CD4-positive, alpha-beta memory T cell (primary cell): ENCODE data around the gene CNTN1. TPM values are rescaled to one million over a fixed set of nuclear protein-coding genes. Genes with fewer than 3 reads are reported as not detected.

Experiments
- CTCF ChIA-PET: fragments of 350-600 bp; sonication (Branson Sonifier 250); formaldehyde crosslinking; loops from one replicate; lab custom pipeline; 2021; ENCODE audit warnings: inconsistent platforms; ENCODE audit not compliant: partially characterized antibody; lab: Charles Lee
- POLR2A ChIA-PET: fragments of 350-600 bp; sonication (Branson Sonifier 250); formaldehyde crosslinking; loops from one replicate; lab custom pipeline; 2021; ENCODE audit not compliant: partially characterized antibody; lab: Charles Lee
- DNase-seq, 5 donors: peaks; one replicate each; pipeline versions ENCODE4 v3.0.0 to v3.0.0-alpha.2; 2020 to 2022; ENCODE audit warnings: mixed read lengths in 1 of 5
- H3K27ac ChIP-seq: one replicate; pipeline ENCODE4 v1.7.0; 2013; ENCODE audit warnings: low read depth, low read length
- H3K27me3 ChIP-seq: 2 replicates; pipeline ENCODE4 v1.7.0; 2013; ENCODE audit warnings: mild to moderate bottlenecking, low read length, moderate library complexity; ENCODE audit not compliant: insufficient read depth
- H3K36me3 ChIP-seq: 2 replicates; pipeline ENCODE4 v1.7.0; 2013; ENCODE audit warnings: mild to moderate bottlenecking, low read length, moderate library complexity; ENCODE audit not compliant: insufficient read depth
- H3K4me1 ChIP-seq: 2 replicates; pipeline ENCODE4 v1.7.0; 2013; ENCODE audit warnings: mild to moderate bottlenecking, low read length, moderate library complexity; ENCODE audit not compliant: insufficient read depth
- H3K4me3 ChIP-seq, 2 donors: one replicate each; pipeline ENCODE4 v1.7.0; 2013; ENCODE audit warnings: low read length in 2 of 2, mild to moderate bottlenecking in 1 of 2
- H3K9me3 ChIP-seq, 2 donors: one replicate each; pipeline ENCODE4 v1.7.0; 2013; ENCODE audit warnings: low read length in 2 of 2, control low read depth in 1 of 2; ENCODE audit not compliant: control insufficient read depth in 1 of 2
- H3K27ac Mint-ChIP-seq, 7 donors: one replicate each; pipeline ENCODE4 v1.8.0; 2020 to 2021; ENCODE audit warnings: mixed read lengths in 7 of 7, mild to moderate bottlenecking in 6 of 7, inconsistent platforms in 3 of 7, moderate library complexity in 3 of 7
- H3K27me3 Mint-ChIP-seq, 2 donors: one replicate each; pipeline ENCODE4 v1.8.0; 2020 to 2021; ENCODE audit warnings: mixed read lengths in 2 of 2
- H3K36me3 Mint-ChIP-seq, 2 donors: one replicate each; pipeline ENCODE4 v1.8.0; 2020 to 2021; ENCODE audit warnings: mixed read lengths in 2 of 2, inconsistent platforms in 1 of 2, mild to moderate bottlenecking in 1 of 2
- H3K4me1 Mint-ChIP-seq, 4 donors: one replicate each; pipeline ENCODE4 v1.8.0; 2020 to 2021; ENCODE audit warnings: mixed read lengths in 4 of 4, mild to moderate bottlenecking in 1 of 4
- H3K4me3 Mint-ChIP-seq, 8 donors: one replicate each; pipeline ENCODE4 v1.8.0; 2020 to 2021; ENCODE audit warnings: mixed read lengths in 8 of 8, mild to moderate bottlenecking in 7 of 8, moderate library complexity in 6 of 8, inconsistent platforms in 3 of 8
- H3K9me3 Mint-ChIP-seq, 8 donors: one replicate each; pipeline ENCODE4 v1.8.0; 2020 to 2021; ENCODE audit warnings: mixed read lengths in 8 of 8, mild to moderate bottlenecking in 5 of 8, inconsistent platforms in 3 of 8, moderate library complexity in 1 of 8
- intact Hi-C: fragments of 100-400 bp; cut with micrococcal nuclease; formaldehyde crosslinking; loops from one replicate; pipeline ENCODE4 v1.15.1; 2023
- polyA plus RNA-seq, 2 donors: library from polyadenylated mRNA; unstranded; fragments of 300-500 nt; fragmentation: Illumina TruSeq; gene quantifications; one replicate each; pipeline ENCODE4 v1.2.3, GENCODE V29; 2021
- total RNA-seq, 2 experiments: library from RNA; stranded (reverse); gene quantifications; one replicate each; pipeline ENCODE4 v1.2.3, GENCODE V29; 2021

Gene CNTN1
- not detected for total RNA-seq
- not detected for polyA plus RNA-seq

DNA sequence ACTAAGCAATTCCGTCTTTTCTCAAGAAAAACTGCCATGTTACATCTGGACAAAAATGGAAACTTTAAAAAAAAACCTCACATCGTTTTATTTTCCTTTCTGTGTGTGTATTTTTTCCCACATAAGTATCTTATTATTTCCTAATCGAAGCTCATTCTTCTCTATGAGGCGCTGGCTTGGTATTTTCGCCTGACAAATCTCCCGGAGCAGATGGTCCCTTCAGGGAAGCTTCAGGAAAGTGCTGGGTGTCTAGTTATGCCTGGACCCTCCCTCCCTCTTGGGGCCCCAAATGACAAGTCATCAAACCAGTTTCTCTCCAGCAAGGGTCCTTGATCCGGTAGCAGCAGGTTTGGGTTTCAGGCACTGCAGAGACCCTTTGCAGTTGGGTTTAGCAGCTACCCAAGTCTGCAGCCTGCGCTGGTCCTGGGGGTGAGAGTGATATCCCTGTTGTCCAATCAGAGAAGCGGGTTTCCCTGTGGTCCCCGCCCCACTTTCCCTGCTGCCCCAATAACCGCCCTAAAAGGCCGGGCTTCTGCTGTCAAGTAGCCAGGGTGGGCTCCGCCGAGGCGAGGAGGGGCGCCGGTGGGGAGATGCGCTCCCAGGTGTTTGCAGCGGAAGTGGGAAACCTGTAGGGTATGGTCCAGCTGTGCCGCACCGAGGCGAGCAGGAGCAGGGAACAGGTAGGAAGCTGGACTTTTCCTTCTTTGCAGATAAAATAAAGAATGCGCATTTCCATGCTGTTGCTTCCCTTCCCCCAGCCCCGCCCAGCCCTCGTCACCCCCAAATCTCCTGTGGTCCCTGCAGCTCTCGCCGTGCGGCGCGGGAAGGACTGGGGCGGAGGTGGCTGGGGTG, at the start of gene CNTN1:
CNTN1 (plus strand) TSS at position 527 of the 852 bp plus-strand sequence.
- no peaks in the 10 kb centered on the region for H3K36me3 Mint-ChIP-seq
- ChIA-PET CTCF (no interaction called here), POLR2A (no interaction called here)
- Histone ChIP-seq H3K4me1 (no peaks in the 10 kb centered on the region), H3K4me3 (no peak within 1 kb of the TSS), H3K27me3 (peaks cover 4% of the 10 kb centered on the region), H3K9me3 (no peaks in the 10 kb centered on the region), H3K36me3 (no peaks in the 10 kb centered on the region), H3K27ac (no peak within 1 kb of the TSS)
- H3K4me3 Mint-ChIP-seq = no peak within 1 kb of the TSS
- DNase-seq = no peak
- peaks cover 5 to 13% of the 10 kb centered on the region in 2 donors for H3K27me3 Mint-ChIP-seq
- H3K4me1 Mint-ChIP-seq = no peaks in the 10 kb centered on the region
- peaks cover 0 to 14% (median 0%) of the 10 kb centered on the region in 8 donors for H3K9me3 Mint-ChIP-seq
- no peak within 1 kb of the TSS for H3K27ac Mint-ChIP-seq
- intact Hi-C loops = no loop called here

DNA sequence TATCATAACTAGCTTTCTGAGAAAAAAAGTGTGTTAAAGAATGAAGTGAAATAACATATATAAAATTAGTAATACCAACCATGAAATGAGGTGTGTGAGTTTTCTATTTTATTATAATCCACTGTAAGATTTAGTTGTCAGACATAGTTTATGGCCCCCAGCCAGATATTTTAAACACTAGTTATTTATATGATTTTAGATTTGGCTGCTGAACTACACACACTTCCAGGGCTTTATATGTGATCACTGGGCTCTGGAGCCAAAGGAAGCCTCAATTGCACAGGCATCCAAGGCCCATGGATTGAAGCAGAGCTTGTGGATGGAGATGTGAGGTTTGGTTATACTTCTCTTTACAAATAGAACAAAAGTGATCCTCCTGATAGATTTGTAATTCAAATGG, 48.7 kb upstream of the CNTN1 start:
- Histone ChIP-seq H3K36me3 (no peaks in the 10 kb centered on the region), H3K9me3 (no peaks in the 10 kb centered on the region), H3K4me3 (no peak overlapping the region), H3K4me1 (no peaks in the 10 kb centered on the region), H3K27ac (no peak overlapping the region), H3K27me3 (no peaks in the 10 kb centered on the region)
- CTCF ChIA-PET = no interaction called here
- no peak overlapping the region for H3K27ac Mint-ChIP-seq
- intact Hi-C loops = no loop called here
- H3K4me1 Mint-ChIP-seq = no peaks in the 10 kb centered on the region
- peaks cover 0 to 22% (median 9%) of the 10 kb centered on the region in 8 donors for H3K9me3 Mint-ChIP-seq
- no peaks in the 10 kb centered on the region for H3K27me3 Mint-ChIP-seq
- no peak overlapping the region for H3K4me3 Mint-ChIP-seq
- POLR2A ChIA-PET = no interaction called here
- H3K36me3 Mint-ChIP-seq = no peaks in the 10 kb centered on the region
- no peak for DNase-seq

DNA sequence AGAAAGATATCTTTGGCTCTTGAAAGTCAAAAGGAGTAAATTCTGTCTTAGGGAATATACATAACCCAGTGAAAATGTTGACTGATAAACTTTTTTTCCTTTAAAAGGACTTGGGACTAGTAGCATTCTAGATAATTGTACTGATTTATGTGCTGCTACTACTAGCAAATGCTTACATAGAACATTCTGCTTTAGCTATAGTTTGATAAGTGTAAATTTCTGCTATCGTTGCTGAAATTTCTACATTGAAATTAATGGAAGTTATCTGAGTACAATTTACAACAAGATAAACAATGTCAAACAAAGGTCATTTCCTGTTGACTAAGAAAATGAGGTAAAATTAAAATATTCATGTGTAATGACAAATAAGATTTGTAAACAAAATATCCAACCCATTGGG, 48.3 kb upstream of the CNTN1 start:
- ChIA-PET CTCF (no interaction called here), POLR2A (no interaction called here)
- H3K36me3 ChIP-seq = no peaks in the 10 kb centered on the region
- Mint-ChIP-seq H3K27me3 (no peaks in the 10 kb centered on the region), H3K36me3 (no peaks in the 10 kb centered on the region), H3K4me3 (no peak overlapping the region), H3K9me3 (peaks cover 0 to 21% (median 9%) of the 10 kb centered on the region in 8 donors), H3K4me1 (no peaks in the 10 kb centered on the region), H3K27ac (no peak overlapping the region)
- no peaks in the 10 kb centered on the region for H3K27me3 ChIP-seq
- intact Hi-C loops = no loop called here
- DNase-seq = no peak
- H3K27ac ChIP-seq = no peak overlapping the region
- no peak overlapping the region for H3K4me3 ChIP-seq
- H3K9me3 ChIP-seq = no peaks in the 10 kb centered on the region
- H3K4me1 ChIP-seq = no peaks in the 10 kb centered on the region

DNA sequence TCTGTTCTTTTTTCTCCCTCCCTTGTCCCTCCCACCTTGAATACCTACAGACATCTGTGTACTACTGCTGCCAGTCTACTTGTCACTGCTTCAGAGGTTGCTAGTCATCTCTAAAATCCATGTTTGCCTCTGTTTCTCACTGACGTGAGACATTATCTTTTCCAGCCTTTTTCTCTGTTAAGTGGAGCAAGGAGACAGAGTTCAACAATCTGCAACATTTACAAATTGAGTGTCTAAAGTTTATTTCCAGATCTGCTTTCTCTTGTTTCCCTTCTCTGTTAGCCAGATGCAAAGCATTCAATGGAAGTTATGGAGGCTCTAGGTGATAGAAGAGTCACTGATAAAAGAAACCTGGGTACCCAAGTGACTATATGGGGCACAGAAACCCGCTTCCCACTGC, 47.5 kb upstream of the CNTN1 start:
- no peak overlapping the region for H3K27ac ChIP-seq
- H3K4me1 ChIP-seq = no peaks in the 10 kb centered on the region
- ChIA-PET CTCF (no interaction called here), POLR2A (no interaction called here)
- H3K4me1 Mint-ChIP-seq = no peaks in the 10 kb centered on the region
- H3K36me3 Mint-ChIP-seq = no peaks in the 10 kb centered on the region
- peaks cover under 1 to 20% (median 9%) of the 10 kb centered on the region in 8 donors for H3K9me3 Mint-ChIP-seq
- H3K27ac Mint-ChIP-seq = no peak overlapping the region
- DNase-seq = no peak
- intact Hi-C loops = no loop called here
- H3K9me3 ChIP-seq = no peaks in the 10 kb centered on the region
- H3K36me3 ChIP-seq = no peaks in the 10 kb centered on the region
- no peaks in the 10 kb centered on the region for H3K27me3 Mint-ChIP-seq
- H3K4me3 ChIP-seq = no peak overlapping the region
- no peaks in the 10 kb centered on the region for H3K27me3 ChIP-seq
- H3K4me3 Mint-ChIP-seq = no peak overlapping the region

DNA sequence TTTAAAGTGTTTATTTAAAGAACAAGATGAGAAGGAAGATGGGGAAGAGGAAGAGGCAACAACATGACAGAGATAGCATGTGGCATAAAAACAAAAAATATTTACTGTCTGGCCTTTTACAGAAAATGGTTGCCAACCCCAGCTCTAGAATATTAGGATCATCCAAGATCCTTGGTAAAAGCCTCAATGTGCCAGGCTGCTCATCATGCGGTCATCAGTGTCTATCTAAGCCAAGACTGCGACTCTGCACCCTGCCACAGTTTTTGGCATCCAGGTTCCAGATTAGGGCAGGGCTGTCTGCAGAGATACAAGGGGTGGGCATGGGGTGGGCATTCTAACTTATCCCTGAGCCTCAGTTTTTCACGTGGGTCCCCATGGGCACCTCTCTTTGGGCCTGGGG, 46.9 kb upstream of the CNTN1 start:
- no peaks in the 10 kb centered on the region for H3K27me3 Mint-ChIP-seq
- no peak overlapping the region for H3K27ac ChIP-seq
- no peaks in the 10 kb centered on the region for H3K36me3 ChIP-seq
- H3K4me1 Mint-ChIP-seq = no peaks in the 10 kb centered on the region
- H3K4me1 ChIP-seq = no peaks in the 10 kb centered on the region
- DNase-seq = no peak
- no peaks in the 10 kb centered on the region for H3K27me3 ChIP-seq
- H3K4me3 Mint-ChIP-seq = no peak overlapping the region
- peaks cover 2 to 19% (median 10%) of the 10 kb centered on the region in 8 donors for H3K9me3 Mint-ChIP-seq
- POLR2A ChIA-PET = no interaction called here
- no peak overlapping the region for H3K4me3 ChIP-seq
- intact Hi-C loops = no loop called here
- H3K9me3 ChIP-seq = no peaks in the 10 kb centered on the region
- H3K27ac Mint-ChIP-seq = no peak overlapping the region
- CTCF ChIA-PET = no interaction called here
- no peaks in the 10 kb centered on the region for H3K36me3 Mint-ChIP-seq

DNA sequence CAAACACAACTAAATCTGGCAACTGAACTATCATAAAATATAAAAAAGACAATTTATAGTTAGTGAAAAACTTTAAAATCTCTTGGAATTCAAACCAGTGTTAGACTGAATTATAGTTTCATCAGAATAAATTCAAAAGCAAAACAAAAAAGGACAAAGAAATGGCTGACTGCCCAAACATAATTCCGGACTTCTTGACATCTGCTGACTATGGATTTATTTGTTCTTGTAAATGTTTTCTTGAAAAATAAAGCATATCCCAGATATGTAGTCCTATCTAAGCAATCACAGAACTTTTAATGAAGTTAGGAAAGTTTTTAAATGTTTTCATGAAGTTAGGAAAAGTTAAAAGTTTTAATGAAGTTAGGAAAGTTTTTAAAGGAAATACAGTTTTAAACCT, 45.8 kb upstream of the CNTN1 start:
- intact Hi-C loops = no loop called here
- H3K4me3 ChIP-seq = no peak overlapping the region
- Mint-ChIP-seq H3K4me3 (no peak overlapping the region), H3K4me1 (no peaks in the 10 kb centered on the region), H3K27ac (no peak overlapping the region), H3K36me3 (no peaks in the 10 kb centered on the region), H3K9me3 (peaks cover 2 to 14% (median 6%) of the 10 kb centered on the region in 8 donors), H3K27me3 (no peaks in the 10 kb centered on the region)
- DNase-seq = no peak
- no peaks in the 10 kb centered on the region for H3K4me1 ChIP-seq
- POLR2A ChIA-PET = no interaction called here
- no peaks in the 10 kb centered on the region for H3K27me3 ChIP-seq
- H3K36me3 ChIP-seq = no peaks in the 10 kb centered on the region
- H3K9me3 ChIP-seq = no peaks in the 10 kb centered on the region
- CTCF ChIA-PET = no interaction called here
- H3K27ac ChIP-seq = no peak overlapping the region

DNA sequence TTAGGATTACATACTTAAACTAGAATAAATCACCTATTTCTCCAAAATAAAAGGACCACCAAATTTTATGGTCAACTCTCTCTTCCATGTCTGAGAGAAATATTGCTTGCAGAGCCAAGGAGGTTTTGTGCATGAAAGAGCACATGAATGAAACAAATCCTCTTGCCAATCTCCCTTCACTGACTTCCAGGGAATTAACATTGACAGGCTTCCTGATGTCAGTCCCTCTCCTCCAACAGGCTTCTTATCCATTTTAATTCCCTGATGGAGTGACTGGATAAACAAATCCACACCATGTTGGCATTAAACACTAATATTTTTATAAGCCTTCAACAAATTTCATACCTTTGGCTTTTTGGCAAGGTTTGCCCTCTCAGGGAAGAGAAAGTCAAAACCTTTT, 45.3 kb upstream of the CNTN1 start:
- intact Hi-C loops = no loop called here
- no peaks in the 10 kb centered on the region for H3K27me3 Mint-ChIP-seq
- no peak overlapping the region for H3K4me3 ChIP-seq
- ChIA-PET CTCF (no interaction called here), POLR2A (no interaction called here)
- no peaks in the 10 kb centered on the region for H3K4me1 ChIP-seq
- no peak overlapping the region for H3K27ac ChIP-seq
- H3K4me3 Mint-ChIP-seq = no peak overlapping the region
- H3K9me3 ChIP-seq = no peaks in the 10 kb centered on the region
- H3K27me3 ChIP-seq = no peaks in the 10 kb centered on the region
- no peaks in the 10 kb centered on the region for H3K4me1 Mint-ChIP-seq
- no peak overlapping the region for H3K27ac Mint-ChIP-seq
- H3K36me3 ChIP-seq = no peaks in the 10 kb centered on the region
- no peaks in the 10 kb centered on the region for H3K36me3 Mint-ChIP-seq
- peaks cover under 1 to 10% (median 4%) of the 10 kb centered on the region in 8 donors for H3K9me3 Mint-ChIP-seq
- no peak for DNase-seq
